GM21717 (cell line): Measurements from ENCODE around the gene MTMR2.
A peak's percentile ranks its signal among the peaks of the same experiment; 100 is the strongest.

ENCODE experiments used
- ATAC-seq: cut with Tn5 transposase; IDR thresholded peaks from one replicate; pipeline ENCODE4 v1.9.1; 2021; ENCODE audit warnings: mild to moderate bottlenecking, moderate library complexity; ENCODE audit not compliant: unreplicated experiment

The MTMR2 gene

GRCh38 chr11:95923728-95924413 lies at the start of gene MTMR2:
MTMR2 (minus strand) TSS chr11:95924107; CDS start chr11:95923954, 153 bp downstream.
- ATAC-seq: peak; percentile 99

GRCh38 chr11:95972060-95972459 lies 48.2 kb upstream of the MTMR2 start:
- ATAC-seq: no peak

GRCh38 chr11:95968585-95968984 lies 44.7 kb upstream of the MTMR2 start:
- ATAC-seq: no peak

- no peak for ATAC-seq
Measured at GRCh38 chr11:95964281-95964680, 40.4 kb upstream of the MTMR2 start.

GRCh38 chr11:95961758-95962157 lies 37.9 kb upstream of the MTMR2 start:
- no peak for ATAC-seq

- ATAC-seq: no peak
Measured at GRCh38 chr11:95950905-95951304, 27.0 kb upstream of the MTMR2 start.

- ATAC-seq: no peak
Measured at GRCh38 chr11:95948637-95949036, 24.7 kb upstream of the MTMR2 start.

- no peak for ATAC-seq
Measured at GRCh38 chr11:95944623-95945022, 20.7 kb upstream of the MTMR2 start.

GRCh38 chr11:95943546-95943945 lies 19.6 kb upstream of the MTMR2 start:
- no peak for ATAC-seq

- ATAC-seq: no peak
Measured at GRCh38 chr11:95939091-95939490, 15.2 kb upstream of the MTMR2 start.

- no peak for ATAC-seq
Measured at GRCh38 chr11:95937358-95937757, 13.5 kb upstream of the MTMR2 start.

- ATAC-seq: no peak
Measured at GRCh38 chr11:95933594-95933993, 9.7 kb upstream of the MTMR2 start.

- no peak for ATAC-seq
Measured at GRCh38 chr11:95931916-95932315, 8.0 kb upstream of the MTMR2 start.

- ATAC-seq: no peak
Measured at GRCh38 chr11:95930948-95931347, 7.0 kb upstream of the MTMR2 start.

GRCh38 chr11:95926726-95927125 lies 2.8 kb upstream of the MTMR2 start:
- ATAC-seq: no peak

- ATAC-seq: no peak
Measured at GRCh38 chr11:95925011-95925410, 1.1 kb upstream of the MTMR2 start.

GRCh38 chr11:95924414-95924760 lies 480 bp upstream of the MTMR2 start:
- no peak for ATAC-seq

GRCh38 chr11:95923439-95923727 lies 524 bp downstream of the MTMR2 start:
- no peak for ATAC-seq

GRCh38 chr11:95922536-95923438 lies 1.1 kb downstream of the MTMR2 start:
- ATAC-seq: no peak

- ATAC-seq: no peak
Measured at GRCh38 chr11:95922099-95922498, 1.8 kb downstream of the MTMR2 start.

GRCh38 chr11:95920460-95921105 lies 3.3 kb downstream of the MTMR2 start:
- ATAC-seq: no peak

GRCh38 chr11:95919514-95919913 lies 4.4 kb downstream of the MTMR2 start:
- ATAC-seq: no peak
